PFSK-1 (cell line): ENCODE data around the gene ATOH7.

Experiments
- FOXP2 ChIP-seq: optimal IDR thresholded peaks from 2 replicates; pipeline ENCODE3; 2011; ENCODE audit warnings: borderline replicate concordance, control low read depth, inconsistent platforms; ENCODE audit not compliant: insufficient read depth; ENCODE audit errors: extremely low read length, extremely low read depth
- POLR2AphosphoS5 ChIP-seq: IDR thresholded peaks from 2 replicates; pipeline ENCODE4 v1.6.1; 2012; ENCODE audit warnings: low read depth, mild to moderate bottlenecking, control low read depth, low read length, moderate library complexity
- REST ChIP-seq, 2 experiments: IDR thresholded peaks; 2 replicates each; pipeline versions ENCODE4 v1.6.1 to v1.8.0; 2011 to 2012; ENCODE audit warnings: low read depth in 2 of 2, low read length in 2 of 2, control low read depth in 1 of 2, inconsistent platforms in 1 of 2, mild to moderate bottlenecking in 1 of 2, moderate library complexity in 1 of 2; ENCODE audit not compliant: insufficient read depth in 1 of 2
- SIN3A ChIP-seq: IDR thresholded peaks from 2 replicates; pipeline ENCODE4 v1.6.1; 2012; ENCODE audit warnings: mild to moderate bottlenecking, low read length, moderate library complexity, borderline replicate concordance; ENCODE audit not compliant: insufficient read depth
- TAF1 ChIP-seq: IDR thresholded peaks from 2 replicates; pipeline ENCODE4 v1.6.1; 2012; ENCODE audit warnings: low read length, control low read depth, borderline replicate concordance; ENCODE audit not compliant: insufficient read depth

Gene ATOH7

GRCh38 chr10:68269562-68270290 lies 37.8 kb upstream of the ATOH7 start:
- no peak for TF ChIP-seq SIN3A
- TF ChIP-seq TAF1 = no peak

GRCh38 chr10:68261132-68261856 lies 29.4 kb upstream of the ATOH7 start:
- TF ChIP-seq TAF1 = no peak
- no peak for TF ChIP-seq POLR2AphosphoS5
- TF ChIP-seq FOXP2 = no peak
- no peak for TF ChIP-seq SIN3A
- no peak for TF ChIP-seq REST (IDR thresholded peaks at IDR 0.05; ENCODE audit: insufficient read depth in 1 of 2, low read depth in 2 of 2, low read length in 2 of 2)

- TF ChIP-seq REST (IDR thresholded peaks at IDR 0.05; ENCODE audit: insufficient read depth in 1 of 2, low read depth in 2 of 2, low read length in 2 of 2) (no peak), SIN3A (no peak), TAF1 (no peak), POLR2AphosphoS5 (no peak), FOXP2 (no peak)
These were observed 21.4 kb upstream of the ATOH7 start for GRCh38 chr10:68253346-68253745.

- TF ChIP-seq FOXP2 (no peak), POLR2AphosphoS5 (no peak), REST (IDR thresholded peaks at IDR 0.05; ENCODE audit: insufficient read depth in 1 of 2, low read depth in 2 of 2, low read length in 2 of 2) (no peak), SIN3A (no peak), TAF1 (no peak)
These were observed 19.9 kb upstream of the ATOH7 start for GRCh38 chr10:68251625-68252495.

- no peak for TF ChIP-seq SIN3A
These were observed 19.2 kb upstream of the ATOH7 start for GRCh38 chr10:68251151-68251550.

- TF ChIP-seq SIN3A (no peak), TAF1 (no peak), FOXP2 (no peak), POLR2AphosphoS5 (no peak)
These were observed 17.4 kb upstream of the ATOH7 start for GRCh38 chr10:68249297-68249696.
